PC-9 (cell line): ENCODE results near the gene PHF21B. TPM values are rescaled to one million over a fixed set of nuclear protein-coding genes. Genes with fewer than 3 reads are reported as not detected.

ENCODE experiments used
- BruUV-seq: library from RNA; stranded (reverse); fragments of 400-500 nt; replicated peaks from 2 replicates; lab custom pipeline; 2021; lab: Mats Ljungman, UMichigan
- CTCF ChIA-PET: fragments of 300-600 bp; sonication (Branson Sonifier 250); formaldehyde crosslinking; loops from one replicate; lab custom pipeline; 2022; ENCODE audit warnings: antibody characterized with exemption; lab: Charles Lee
- POLR2A ChIA-PET: fragments of 300-600 bp; sonication (Branson Sonifier 250); formaldehyde crosslinking; loops from one replicate; lab custom pipeline; 2022; ENCODE audit warnings: antibody characterized with exemption; ENCODE audit not compliant: unreplicated experiment; lab: Charles Lee
- DNase-seq, 2 experiments: peaks; one replicate each; pipeline versions ENCODE4 v3.0.0 to v3.0.0-alpha.2; 2015 to 2022; ENCODE audit warnings: mixed read lengths in 1 of 2
- H2AFZ ChIP-seq: fragments of 200-600 bp; sonication (generic); 2 replicates; pipeline ENCODE4 v1.8.1; 2017; ENCODE audit warnings: antibody characterized with exemption
- H3F3A ChIP-seq: fragments of 200-600 bp; sonication (generic); 2 replicates; pipeline ENCODE4 v1.8.1; 2017; ENCODE audit warnings: antibody characterized with exemption, mild to moderate bottlenecking, low read depth; ENCODE audit not compliant: insufficient read depth
- H3K27ac ChIP-seq: fragments of 200-600 bp; sonication (generic); 2 replicates; pipeline ENCODE4 v1.6.1; 2016; ENCODE audit warnings: mixed run types
- H3K27me3 ChIP-seq: fragments of 200-600 bp; sonication (generic); 2 replicates; pipeline ENCODE4 v1.6.1; 2016; ENCODE audit warnings: low read depth, mixed run types; ENCODE audit not compliant: insufficient read depth
- H3K36me3 ChIP-seq: fragments of 200-600 bp; sonication (generic); 2 replicates; pipeline ENCODE4 v1.6.1; 2016; ENCODE audit warnings: low read depth, mixed run types
- H3K4me1 ChIP-seq: fragments of 200-600 bp; sonication (generic); replicated peaks from 2 replicates; pipeline ENCODE4 v1.6.1; 2016; ENCODE audit warnings: mixed run types; ENCODE audit not compliant: insufficient read depth
- H3K4me2 ChIP-seq: fragments of 200-600 bp; sonication (generic); 2 replicates; pipeline ENCODE4 v1.6.1; 2017; ENCODE audit warnings: mixed run types
- H3K4me3 ChIP-seq: fragments of 200-600 bp; sonication (generic); 2 replicates; pipeline ENCODE4 v1.6.1; 2016; ENCODE audit warnings: mixed run types
- H3K79me2 ChIP-seq: fragments of 200-600 bp; sonication (generic); 2 replicates; pipeline ENCODE4 v1.6.1; 2017; ENCODE audit warnings: low read depth, mixed run types
- H3K9me2 ChIP-seq: fragments of 200-600 bp; sonication (generic); 2 replicates; pipeline ENCODE4 v1.8.1; 2017; ENCODE audit warnings: mild to moderate bottlenecking; ENCODE audit not compliant: insufficient read depth
- H3K9me3 ChIP-seq: fragments of 200-600 bp; sonication (generic); 2 replicates; pipeline ENCODE4 v1.8.1; 2016; ENCODE audit warnings: low read depth; ENCODE audit not compliant: insufficient read depth
- H4K20me1 ChIP-seq: fragments of 200-600 bp; sonication (generic); 2 replicates; pipeline ENCODE4 v1.8.1; 2017; ENCODE audit not compliant: insufficient read depth
- CTCF ChIP-seq: fragments of 200-600 bp; sonication (generic); conservative IDR thresholded peaks from 2 replicates; pipeline ENCODE4 v1.6.1; 2017; ENCODE audit warnings: mixed run types, antibody characterized with exemption, mild to moderate bottlenecking, moderate library complexity
- EZH2 ChIP-seq: fragments of 200-600 bp; sonication (generic); IDR thresholded peaks from 2 replicates; pipeline ENCODE4 v1.8.0; 2017; ENCODE audit warnings: antibody characterized with exemption, low read depth
- intact Hi-C: fragments of 100-400 bp; cut with micrococcal nuclease; formaldehyde crosslinking; loops from one replicate; pipeline ENCODE4 v1.10.0; 2022; ENCODE audit not compliant: unreplicated experiment
- total RNA-seq: library from RNA; stranded (reverse); gene quantifications from 2 replicates; pipeline ENCODE4 v1.2.3, GENCODE V29; 2021

Gene PHF21B
- total RNA-seq, 1 experiment from 2014 or later, result not detected

GRCh38 chr22:44992166-44992565 lies 17.6 kb downstream of the PHF21B start:
- no peaks in the 10 kb centered on the region for H3K4me1 ChIP-seq
- TF ChIP-seq CTCF, result no peak
- no peak for TF ChIP-seq EZH2
- no peaks in the 10 kb centered on the region for H3K9me2 ChIP-seq
- no peaks in the 10 kb centered on the region for H3F3A ChIP-seq
- DNase-seq, result peak in 1 of 2 experiments; percentile 32
- H3K36me3 ChIP-seq, result no peaks in the 10 kb centered on the region
- no peak overlapping the region for H3K27ac ChIP-seq
- no peaks in the 10 kb centered on the region for H3K79me2 ChIP-seq
- H3K9me3 ChIP-seq, result no peaks in the 10 kb centered on the region
- no peak overlapping the region for H2AFZ ChIP-seq
- intact Hi-C loops, result no loop called here
- H3K4me2 ChIP-seq, result no peak overlapping the region
- peaks cover 88% of the 10 kb centered on the region for H3K27me3 ChIP-seq
- H3K4me3 ChIP-seq, result no peak overlapping the region
- ChIA-PET POLR2A (no interaction called here), CTCF (interaction anchor here (0.6 kb wide), 1 partner anchor 680 kb away, joined by 4 read pairs; the partner anchor contains the start of gene ATXN10)
- BruUV-seq, result no TSS peak
- peaks cover 12% of the 10 kb centered on the region for H4K20me1 ChIP-seq

GRCh38 chr22:44991218-44991617 lies 18.6 kb downstream of the PHF21B start:
- no peaks in the 10 kb centered on the region for H3K36me3 ChIP-seq
- peaks cover 12% of the 10 kb centered on the region for H4K20me1 ChIP-seq
- no peaks in the 10 kb centered on the region for H3F3A ChIP-seq
- no peak overlapping the region for H2AFZ ChIP-seq
- BruUV-seq, result no TSS peak
- no peaks in the 10 kb centered on the region for H3K4me1 ChIP-seq
- H3K4me3 ChIP-seq, result no peak overlapping the region
- H3K27ac ChIP-seq, result no peak overlapping the region
- no peak for DNase-seq
- intact Hi-C loops, result no loop called here
- H3K9me2 ChIP-seq, result 0 out of 2 replicates have a peak, but pooled peaks cover 2% of the 10 kb centered on the region
- POLR2A ChIA-PET, result no interaction called here
- TF ChIP-seq EZH2 (no peak), CTCF (no peak)
- H3K9me3 ChIP-seq, result no peaks in the 10 kb centered on the region
- H3K27me3 ChIP-seq, result peaks cover 78% of the 10 kb centered on the region
- CTCF ChIA-PET, result no interaction called here
- H3K4me2 ChIP-seq, result no peak overlapping the region
- H3K79me2 ChIP-seq, result no peaks in the 10 kb centered on the region

- intact Hi-C loops, result no loop called here
- Histone ChIP-seq H2AFZ (no peak overlapping the region), H3K4me2 (no peak overlapping the region), H3F3A (no peaks in the 10 kb centered on the region), H3K4me3 (no peak overlapping the region), H4K20me1 (peaks cover 12% of the 10 kb centered on the region), H3K27me3 (peaks cover 74% of the 10 kb centered on the region), H3K36me3 (no peaks in the 10 kb centered on the region), H3K27ac (no peak overlapping the region), H3K4me1 (no peaks in the 10 kb centered on the region), H3K9me3 (no peaks in the 10 kb centered on the region), H3K79me2 (no peaks in the 10 kb centered on the region), H3K9me2 (0 out of 2 replicates have a peak, but pooled peaks cover 3% of the 10 kb centered on the region)
- DNase-seq, result no peak
- ChIA-PET POLR2A (no interaction called here), CTCF (no interaction called here)
- no TSS peak for BruUV-seq
- TF ChIP-seq EZH2 (no peak), CTCF (no peak)
These were observed 19.0 kb downstream of the PHF21B start for GRCh38 chr22:44990810-44991209.
